Upper lobe of left lung (tissue), 6 donors: ENCODE data around the gene MSANTD2. TPM values are rescaled to one million over a fixed set of nuclear protein-coding genes. Genes with fewer than 3 reads are reported as not detected.

Experiments
- ATAC-seq, 2 donors: fragments of 200-7000 bp; cut with Tn5 transposase; one replicate each; pipeline ENCODE4 v1.9.1; 2022; ENCODE audit warnings: mild to moderate bottlenecking in 2 of 2, moderate library complexity in 2 of 2; ENCODE audit not compliant: low FRiP score in 2 of 2
- DNase-seq, 2 donors: peaks; one replicate each; pipeline ENCODE4 v3.0.0-alpha.2; 2019 to 2020
- H3K27ac ChIP-seq, 4 donors: fragments of 200-600 bp; sonication (generic); one replicate each; pipeline ENCODE4 v1.5.1; 2016 to 2019
- H3K27me3 ChIP-seq, 4 donors: fragments of 200-600 bp; sonication (generic); one replicate each; pipeline ENCODE4 v1.5.1; 2017 to 2019
- H3K36me3 ChIP-seq, 4 donors: fragments of 200-600 bp; sonication (generic); one replicate each; pipeline ENCODE4 v1.5.1; 2016 to 2019
- H3K4me1 ChIP-seq, 4 donors: fragments of 200-600 bp; sonication (generic); one replicate each; pipeline ENCODE4 v1.5.1; 2018 to 2019
- H3K4me3 ChIP-seq, 4 donors: fragments of 200-600 bp; sonication (generic); one replicate each; pipeline ENCODE4 v1.5.1; 2017 to 2019; ENCODE audit warnings: mild to moderate bottlenecking in 2 of 4, moderate library complexity in 1 of 4
- H3K9me3 ChIP-seq, 4 donors: fragments of 200-600 bp; sonication (generic); one replicate each; pipeline ENCODE4 v1.5.1; 2018 to 2019
- EP300 ChIP-seq, 4 donors: sonication (generic); formaldehyde crosslinking; IDR thresholded peaks; one replicate each; pipeline ENCODE4 v1.5.1; 2017; ENCODE audit warnings: antibody characterized with exemption in 4 of 4, control low read depth in 2 of 4
- POLR2A ChIP-seq, 4 donors: fragments of 450-650 bp; IDR thresholded peaks; one replicate each; pipeline ENCODE4 v1.5.1; 2016 to 2017; ENCODE audit warnings: antibody characterized with exemption in 4 of 4, mild to moderate bottlenecking in 2 of 4
- POLR2AphosphoS5 ChIP-seq, 2 donors: sonication (generic); formaldehyde crosslinking; IDR thresholded peaks; one replicate each; pipeline ENCODE4 v1.5.1; 2017; ENCODE audit warnings: antibody characterized with exemption in 2 of 2
- WGBS, 2 donors: methylation state at CpG; one replicate each; pipeline ENCODE4 v1.1.5; 2017 to 2018; 5-methylcytosine and 5-hydroxymethylcytosine counted together
- total RNA-seq, 6 donors: library from RNA; depleted of rRNA in 4 of 6; stranded (reverse); fragments of >200 nt in 4 of 6; gene quantifications; one replicate each; pipeline versions ENCODE4 v1.1.0 to v1.2.1, GENCODE V29; 2016 to 2021
- TF ChIP-seq, protein P1 (sequence below), 6 experiments: fragments of 450-650 bp in 4 of 6; fragments of 200-600 bp in 2 of 6; sonication (generic) in 2 of 6; IDR thresholded peaks; one replicate each; pipeline ENCODE4 v1.5.1; 2016 to 2019; ENCODE audit warnings: antibody characterized with exemption in 6 of 6
- donor health status: DM: no; HTN: no; CAD: no; lungs with moderate emphysema.
- donor health status: DM: no; HTN: yes; CAD: no; lungs with severe emphysema.

Gene MSANTD2
- total RNA-seq, 6 donors from 2014 or later: 10.5 to 69.1 (median 14.0) TPM

DNA sequence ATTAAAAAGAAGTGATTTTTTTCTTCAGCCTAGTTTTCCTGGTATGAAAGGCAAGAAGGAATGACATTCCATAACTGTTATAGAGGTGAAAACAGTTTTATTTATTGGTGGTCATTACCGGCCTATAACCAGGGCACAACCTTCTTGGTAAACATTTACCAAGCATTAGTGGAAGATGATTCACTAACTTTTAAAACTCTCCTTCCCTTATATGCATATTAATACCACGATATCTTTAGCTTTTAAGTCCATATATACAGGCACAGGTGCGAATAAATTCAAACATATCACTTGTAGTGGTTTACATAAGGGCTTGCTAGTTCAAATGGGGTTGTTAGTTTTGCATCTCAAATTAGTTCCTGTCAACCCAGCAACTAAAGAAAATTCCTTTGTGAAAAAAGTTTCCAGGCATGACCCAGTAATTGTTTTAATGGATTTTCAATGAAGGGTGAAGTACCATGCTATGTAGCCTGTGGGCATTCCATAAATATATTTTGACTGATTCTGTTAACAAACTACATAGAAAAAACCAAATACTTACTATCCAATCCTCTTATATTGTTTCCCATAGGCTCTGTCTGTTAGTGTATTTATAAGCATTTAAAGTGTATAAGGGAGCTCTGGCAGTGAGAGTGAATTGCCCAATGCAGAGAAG is 34.4 kb upstream of the MSANTD2 start:
- WGBS, 2 donors: 60 to 68% methylated on average over 3 of the region's 3 CpGs
- no peaks in the 10 kb centered on the region for H3K36me3 ChIP-seq
- H3K27ac ChIP-seq: no peak overlapping the region
- ATAC-seq: no peak
- H3K27me3 ChIP-seq: peaks cover 0 to 17% (median 10%) of the 10 kb centered on the region in 4 donors
- no peak for DNase-seq
- H3K4me3 ChIP-seq: no peak overlapping the region
- no peaks in the 10 kb centered on the region for H3K9me3 ChIP-seq
- TF ChIP-seq, protein P1, sequence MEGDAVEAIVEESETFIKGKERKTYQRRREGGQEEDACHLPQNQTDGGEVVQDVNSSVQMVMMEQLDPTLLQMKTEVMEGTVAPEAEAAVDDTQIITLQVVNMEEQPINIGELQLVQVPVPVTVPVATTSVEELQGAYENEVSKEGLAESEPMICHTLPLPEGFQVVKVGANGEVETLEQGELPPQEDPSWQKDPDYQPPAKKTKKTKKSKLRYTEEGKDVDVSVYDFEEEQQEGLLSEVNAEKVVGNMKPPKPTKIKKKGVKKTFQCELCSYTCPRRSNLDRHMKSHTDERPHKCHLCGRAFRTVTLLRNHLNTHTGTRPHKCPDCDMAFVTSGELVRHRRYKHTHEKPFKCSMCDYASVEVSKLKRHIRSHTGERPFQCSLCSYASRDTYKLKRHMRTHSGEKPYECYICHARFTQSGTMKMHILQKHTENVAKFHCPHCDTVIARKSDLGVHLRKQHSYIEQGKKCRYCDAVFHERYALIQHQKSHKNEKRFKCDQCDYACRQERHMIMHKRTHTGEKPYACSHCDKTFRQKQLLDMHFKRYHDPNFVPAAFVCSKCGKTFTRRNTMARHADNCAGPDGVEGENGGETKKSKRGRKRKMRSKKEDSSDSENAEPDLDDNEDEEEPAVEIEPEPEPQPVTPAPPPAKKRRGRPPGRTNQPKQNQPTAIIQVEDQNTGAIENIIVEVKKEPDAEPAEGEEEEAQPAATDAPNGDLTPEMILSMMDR (IDR thresholded peaks at IDR 0.05): no peak
- no peak for TF ChIP-seq POLR2A (IDR thresholded peaks at IDR 0.05)
- no peak for TF ChIP-seq EP300 (IDR thresholded peaks at IDR 0.05)
- no peak for TF ChIP-seq POLR2AphosphoS5 (IDR thresholded peaks at IDR 0.05)
- H3K4me1 ChIP-seq: peaks cover 15 to 23% (median 17%) of the 10 kb centered on the region in 4 donors

DNA sequence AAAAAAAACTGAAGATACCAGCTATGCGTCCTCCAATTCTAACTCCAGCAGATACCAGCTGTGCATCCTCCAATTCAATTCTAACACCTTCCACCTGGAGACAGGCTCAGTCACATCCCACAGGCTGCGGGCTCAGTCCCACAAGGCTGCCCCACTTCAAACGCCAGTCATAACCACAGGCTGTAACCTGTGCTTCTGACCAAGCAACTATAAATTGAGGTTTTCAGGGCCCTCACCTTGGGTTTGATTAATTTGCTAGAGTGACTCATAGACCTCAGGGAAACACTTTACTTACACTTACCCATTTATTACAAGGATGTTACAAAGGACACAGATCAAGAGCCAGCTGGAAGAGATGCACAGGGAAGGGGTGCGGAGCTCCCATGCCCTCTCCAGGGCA is 32.4 kb upstream of the MSANTD2 start:
- no peaks in the 10 kb centered on the region for H3K9me3 ChIP-seq
- peaks cover 6 to 14% (median 8%) of the 10 kb centered on the region in 4 donors for H3K4me1 ChIP-seq
- no peaks in the 10 kb centered on the region for H3K36me3 ChIP-seq
- no peaks in the 10 kb centered on the region for H3K27me3 ChIP-seq
- H3K27ac ChIP-seq: no peak overlapping the region
- ATAC-seq: no peak
- 84 to 88% methylated on average over 4 of the region's 4 CpGs for WGBS, 2 donors
- no peak for DNase-seq
- no peak overlapping the region for H3K4me3 ChIP-seq
- TF ChIP-seq EP300 (IDR thresholded peaks at IDR 0.05) (no peak), POLR2AphosphoS5 (IDR thresholded peaks at IDR 0.05) (no peak), POLR2A (IDR thresholded peaks at IDR 0.05) (no peak)
- TF ChIP-seq, protein P1 (IDR thresholded peaks at IDR 0.05): no peak

DNA sequence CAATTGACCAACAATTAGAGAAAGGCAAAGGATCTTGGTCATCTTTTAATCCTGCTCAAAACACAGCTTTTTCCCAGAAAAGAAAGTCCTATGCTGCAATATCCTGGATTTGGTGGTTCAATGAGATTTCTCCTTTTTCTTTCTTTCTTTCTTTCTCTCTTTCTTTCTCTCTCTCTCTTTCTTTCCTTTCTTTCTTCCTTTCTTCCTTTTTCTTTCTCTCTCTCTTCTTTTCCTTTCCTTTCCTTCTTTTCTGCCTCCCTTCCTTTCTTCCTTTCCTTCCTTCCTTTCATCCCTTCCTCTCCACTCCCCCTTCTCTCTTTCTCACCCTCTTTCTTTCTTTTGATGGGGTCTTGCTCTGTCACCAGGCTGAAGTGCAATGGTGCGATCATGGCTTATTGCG is 31.7 kb upstream of the MSANTD2 start:
- Histone ChIP-seq H3K36me3 (no peaks in the 10 kb centered on the region), H3K4me1 (peaks cover 2 to 8% (median 4%) of the 10 kb centered on the region in 4 donors), H3K27me3 (no peaks in the 10 kb centered on the region), H3K27ac (no peak overlapping the region), H3K4me3 (no peak overlapping the region), H3K9me3 (no peaks in the 10 kb centered on the region)
- TF ChIP-seq POLR2AphosphoS5 (IDR thresholded peaks at IDR 0.05) (no peak), POLR2A (IDR thresholded peaks at IDR 0.05) (no peak), EP300 (IDR thresholded peaks at IDR 0.05) (no peak)
- TF ChIP-seq, protein P1 (IDR thresholded peaks at IDR 0.05): no peak
- WGBS, 2 donors: 94 to 95% methylated on average over 2 of the region's 2 CpGs
- DNase-seq (no peak), ATAC-seq (no peak)

DNA sequence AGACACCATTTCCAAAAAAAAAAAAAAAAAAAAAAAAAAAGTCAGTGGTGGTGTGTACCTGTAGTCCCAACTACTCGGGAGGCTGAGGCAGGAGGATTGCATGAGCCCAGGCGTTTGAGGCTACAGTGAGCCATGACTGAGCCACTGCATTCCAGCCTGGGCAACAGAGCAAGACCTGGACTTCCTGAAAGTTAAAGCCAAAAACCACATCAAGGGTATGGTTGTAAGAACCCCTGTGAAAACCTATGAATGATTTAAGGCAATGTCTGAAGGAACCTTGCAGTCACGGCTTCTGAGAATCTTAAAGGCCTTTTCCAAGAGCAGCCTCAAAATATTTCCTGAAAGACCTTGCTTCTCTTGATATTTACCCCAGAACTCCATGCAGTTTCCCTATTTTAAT is 30.5 kb upstream of the MSANTD2 start:
- ATAC-seq (no peak), DNase-seq (no peak)
- TF ChIP-seq, protein P1 (IDR thresholded peaks at IDR 0.05): no peak
- TF ChIP-seq EP300 (IDR thresholded peaks at IDR 0.05) (no peak), POLR2AphosphoS5 (IDR thresholded peaks at IDR 0.05) (no peak), POLR2A (IDR thresholded peaks at IDR 0.05) (no peak)
- Histone ChIP-seq H3K4me1 (no peaks in the 10 kb centered on the region), H3K27ac (no peak overlapping the region), H3K36me3 (no peaks in the 10 kb centered on the region), H3K27me3 (no peaks in the 10 kb centered on the region), H3K4me3 (no peak overlapping the region), H3K9me3 (no peaks in the 10 kb centered on the region)
- 90 to 96% methylated on average over 3 of the region's 3 CpGs for WGBS, 2 donors

DNA sequence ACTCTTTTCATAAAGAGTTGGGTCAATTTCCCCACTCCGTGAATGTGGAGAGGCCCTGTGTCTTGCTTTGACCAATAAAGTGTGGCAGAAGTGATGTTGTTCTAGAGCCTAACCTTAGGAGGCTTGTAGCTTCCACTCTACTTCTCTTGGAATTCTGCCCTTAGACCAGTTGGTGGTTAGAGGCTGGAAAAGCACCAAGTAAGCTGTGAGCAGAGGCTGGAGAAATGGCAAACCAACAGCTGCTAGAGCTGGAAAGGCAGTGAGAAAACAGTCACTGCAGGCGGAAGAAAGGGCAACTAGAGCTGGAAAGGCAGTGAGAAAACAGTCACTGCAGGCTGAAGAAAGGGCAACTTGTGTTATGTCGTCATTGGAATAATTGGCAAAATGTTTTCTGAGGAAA is 29.8 kb upstream of the MSANTD2 start:
- H3K9me3 ChIP-seq: no peaks in the 10 kb centered on the region
- TF ChIP-seq POLR2AphosphoS5 (IDR thresholded peaks at IDR 0.05) (no peak), EP300 (IDR thresholded peaks at IDR 0.05) (no peak), POLR2A (IDR thresholded peaks at IDR 0.05) (no peak)
- TF ChIP-seq, protein P1 (IDR thresholded peaks at IDR 0.05): no peak
- DNase-seq: no peak
- no peaks in the 10 kb centered on the region for H3K36me3 ChIP-seq
- WGBS, 2 donors: 76 to 81% methylated on average over 3 of the region's 3 CpGs
- no peaks in the 10 kb centered on the region for H3K4me1 ChIP-seq
- no peaks in the 10 kb centered on the region for H3K27me3 ChIP-seq
- H3K4me3 ChIP-seq: no peak overlapping the region
- ATAC-seq: no peak
- H3K27ac ChIP-seq: no peak overlapping the region
